Hepatic stellate cell (primary cell): ENCODE measurements around the gene TAF4B.
A peak's percentile ranks its signal among the peaks of the same experiment; 100 is the strongest.

ENCODE experiments used
- DNase-seq: peaks from one replicate; pipeline ENCODE4 v3.0.0; 2011; ENCODE audit warnings: low spot score

The TAF4B gene

DNA sequence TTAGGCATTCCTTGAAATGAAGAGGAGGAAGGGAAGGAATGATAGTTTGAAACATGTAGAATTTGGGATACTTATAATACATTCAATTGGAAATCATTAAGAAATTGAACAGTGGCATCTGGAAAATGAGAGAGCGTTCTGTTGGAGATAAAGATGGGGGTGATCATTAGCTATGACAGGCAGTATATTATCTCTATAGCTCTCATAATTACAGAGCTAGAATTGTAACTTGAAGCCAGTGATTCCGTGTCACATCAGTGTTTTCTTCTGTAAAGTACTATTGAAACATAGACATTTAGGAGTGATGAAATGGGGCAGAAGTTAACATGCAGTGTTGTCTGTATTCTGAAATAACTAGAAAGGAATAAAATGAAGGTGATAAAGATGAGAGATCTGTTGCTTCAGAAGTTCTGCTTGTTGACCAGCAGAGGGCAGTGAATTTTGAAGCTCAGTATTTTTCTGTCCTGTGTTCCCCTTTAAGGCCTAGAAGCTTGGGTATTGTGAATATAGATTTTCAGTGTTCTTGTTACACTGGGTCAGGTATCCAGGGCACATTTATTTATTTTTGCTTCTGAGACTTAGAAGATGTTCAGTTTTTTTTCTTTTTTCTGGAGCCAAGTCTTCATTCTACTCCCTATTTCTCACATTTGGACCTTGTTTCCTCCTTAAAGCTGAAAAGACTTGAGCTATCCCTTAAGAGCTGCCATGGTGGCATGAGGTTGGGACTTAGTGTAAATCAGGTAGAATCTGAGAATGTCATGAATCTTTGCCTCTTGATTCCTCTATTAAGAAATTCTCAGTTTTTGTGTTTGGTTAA is 157.4 kb downstream of the TAF4B start:
- DNase-seq, result peak; percentile 14

GRCh38 chr18:26386002-26386401 is 159.8 kb downstream of the TAF4B start:
- DNase-seq, result no peak

- no peak for DNase-seq
These were observed 160.2 kb downstream of the TAF4B start for GRCh38 chr18:26386441-26386840.

- DNase-seq, result no peak
These were observed 167.9 kb downstream of the TAF4B start for GRCh38 chr18:26394047-26394654.

- DNase-seq, result no peak
These were observed 170.8 kb downstream of the TAF4B start for GRCh38 chr18:26397019-26397418.

- no peak for DNase-seq
These were observed 177.2 kb downstream of the TAF4B start for GRCh38 chr18:26403491-26403890.

GRCh38 chr18:26405190-26405801 is 179.1 kb downstream of the TAF4B start:
- DNase-seq, result peak; percentile 31

DNA sequence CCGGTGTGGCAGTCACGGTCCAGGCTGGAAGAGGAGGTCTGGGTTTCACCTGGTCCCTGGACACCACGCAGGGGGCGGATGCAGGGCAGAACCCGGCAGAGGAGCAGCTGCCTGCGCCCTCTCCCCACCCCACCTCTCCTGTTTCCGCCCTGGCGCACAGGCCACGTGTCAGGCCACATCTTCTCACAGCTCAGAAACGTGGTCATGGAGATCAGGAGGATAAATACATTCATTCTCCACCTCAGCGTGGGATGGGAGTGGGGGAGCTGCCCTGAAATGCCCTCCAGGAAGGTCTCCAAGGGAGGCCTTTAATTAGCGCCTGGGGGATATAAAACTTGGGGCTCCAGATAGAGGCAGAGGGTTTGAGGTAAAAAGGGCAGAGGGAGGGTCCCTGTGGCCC is 180.1 kb downstream of the TAF4B start:
- no peak for DNase-seq

GRCh38 chr18:26406854-26407517 is 180.7 kb downstream of the TAF4B start:
- DNase-seq, result no peak

DNA sequence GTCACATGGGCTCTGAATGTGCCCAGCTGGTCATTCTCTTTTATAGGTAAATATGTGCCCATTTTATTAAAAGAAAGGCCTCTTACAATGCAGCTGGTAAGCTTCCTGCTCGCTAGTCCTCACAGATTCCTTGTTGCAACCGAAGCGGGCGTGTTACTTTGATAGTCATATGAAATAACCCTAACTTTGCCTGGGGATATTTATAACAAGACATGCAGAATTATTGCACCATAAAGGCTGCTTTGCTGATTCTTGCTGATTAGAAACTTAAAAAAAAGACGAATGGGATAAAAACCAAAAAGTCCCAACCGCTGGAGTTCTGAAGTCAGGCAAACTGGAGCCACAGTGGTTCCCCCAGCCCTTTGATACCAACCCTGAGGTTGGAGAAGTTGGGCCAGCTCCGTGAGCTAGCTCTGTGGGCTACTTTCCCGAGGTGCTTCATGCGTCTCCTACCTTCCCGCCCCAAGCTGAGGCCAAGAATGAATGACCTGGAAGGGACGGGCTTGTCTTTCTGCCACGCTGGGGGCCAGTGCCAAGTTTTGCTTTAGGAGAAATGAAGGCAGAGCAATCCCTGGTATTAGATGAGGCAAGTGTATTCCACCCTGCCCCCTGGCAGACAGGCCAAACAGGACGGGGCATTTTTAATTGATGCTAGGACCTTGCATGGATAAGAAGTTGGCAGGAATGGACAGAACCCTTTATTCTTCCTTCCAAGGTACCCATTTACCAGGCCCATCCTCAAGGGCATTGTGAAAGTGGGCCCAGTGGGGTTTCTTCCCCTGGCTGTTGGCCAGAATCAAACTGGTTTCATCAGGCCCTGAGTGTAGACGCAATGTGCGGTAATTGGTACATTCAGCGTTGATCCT is 181.7 kb downstream of the TAF4B start:
- DNase-seq, result no peak

- DNase-seq, result no peak
These were observed 182.8 kb downstream of the TAF4B start for GRCh38 chr18:26409091-26409490.

- no peak for DNase-seq
These were observed 188.7 kb downstream of the TAF4B start for GRCh38 chr18:26414901-26415440.

DNA sequence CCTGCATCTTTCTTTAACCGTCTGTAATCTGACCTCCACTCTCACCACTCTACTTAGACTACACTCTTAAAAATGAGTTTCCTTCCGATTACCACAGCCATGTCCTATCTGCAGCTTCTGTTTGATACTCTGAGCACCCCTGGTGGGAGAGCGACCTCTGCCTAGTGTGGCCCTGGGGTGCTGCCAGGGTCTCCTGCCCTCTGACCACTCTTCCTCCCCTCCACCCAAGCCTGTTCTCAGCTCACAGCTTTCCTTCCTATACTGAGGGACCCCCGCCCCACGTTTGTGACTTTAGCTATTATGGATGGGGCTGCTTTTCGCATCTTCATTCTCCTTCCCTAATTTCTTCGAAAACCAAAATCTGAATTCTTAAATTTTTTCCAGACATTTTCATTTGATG is 189.4 kb downstream of the TAF4B start:
- DNase-seq, result no peak

GRCh38 chr18:26416652-26417150 is 190.5 kb downstream of the TAF4B start:
- no peak for DNase-seq

GRCh38 chr18:26417190-26417589 is 190.9 kb downstream of the TAF4B start:
- DNase-seq, result no peak

GRCh38 chr18:26418225-26418624 is 192.0 kb downstream of the TAF4B start:
- DNase-seq, result no peak

DNA sequence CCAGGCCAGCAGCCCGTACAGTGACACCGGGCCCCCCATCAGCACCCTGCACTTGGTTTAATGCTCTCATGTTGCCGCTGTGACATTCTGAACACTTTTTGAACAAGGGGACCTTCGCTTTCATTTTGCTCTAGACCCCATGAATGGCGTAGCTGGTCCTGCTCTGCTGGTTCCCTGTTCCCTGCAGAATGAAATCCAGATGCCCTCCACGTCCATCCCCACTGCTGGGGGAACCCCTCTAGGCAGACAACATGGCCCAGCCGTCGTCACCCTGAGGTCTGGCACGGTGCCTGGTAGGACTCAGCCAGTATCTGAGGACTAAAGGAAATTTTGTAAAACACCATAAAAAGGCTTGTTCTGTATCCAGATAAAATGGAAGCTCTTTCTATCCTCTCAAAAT is 193.5 kb downstream of the TAF4B start:
- no peak for DNase-seq

DNA sequence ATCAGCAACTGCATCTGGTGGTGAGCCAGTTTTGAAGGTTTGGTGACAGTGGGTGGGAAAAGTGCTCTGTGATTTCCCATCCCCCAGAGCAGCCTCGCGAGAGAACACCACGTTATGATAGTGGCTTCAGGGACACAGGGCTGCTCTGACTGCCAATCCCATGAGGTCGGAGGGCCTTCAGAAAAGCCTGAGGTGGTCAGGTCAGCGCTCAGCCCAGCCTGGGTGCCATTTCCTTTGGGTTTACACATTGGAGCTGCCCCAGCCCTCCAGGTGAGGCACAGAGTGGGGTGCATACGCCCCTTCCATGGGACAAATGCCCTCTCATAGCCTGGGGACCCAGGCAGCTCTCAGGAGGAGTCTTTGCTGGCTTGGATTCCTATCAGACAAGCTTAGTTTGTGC is 195.3 kb downstream of the TAF4B start:
- no peak for DNase-seq

- DNase-seq, result no peak
These were observed 195.7 kb downstream of the TAF4B start for GRCh38 chr18:26421931-26422330.

- no peak for DNase-seq
These were observed 196.4 kb downstream of the TAF4B start for GRCh38 chr18:26422472-26423162.
